K562 (cell line): ENCODE measurements around the gene QRFP.

ENCODE experiments used
- BRCA1 ChIP-seq, 2 experiments: fragments of 450-650 bp in 1 of 2; sonication (generic) in 1 of 2; formaldehyde crosslinking in 1 of 2; IDR thresholded peaks; 2 replicates each; pipeline versions ENCODE4 v1.5.0 to v1.6.1; 2017 to 2020; ENCODE audit warnings: mild to moderate bottlenecking in 1 of 2, missing genetic modification reagents in 1 of 2
- CREB1 ChIP-seq, 2 experiments: sonication (generic) in 1 of 2; formaldehyde crosslinking in 1 of 2; IDR thresholded peaks; 2 replicates each; pipeline versions ENCODE4 v1.6.1 to v1.8.0; 2012 to 2022; ENCODE audit warnings: inconsistent platforms in 1 of 2, mild to moderate bottlenecking in 1 of 2, missing genetic modification reagents in 1 of 2, moderate library complexity in 1 of 2
- EP300 ChIP-seq: IDR thresholded peaks from 2 replicates; pipeline ENCODE4 v1.6.1; 2012; ENCODE audit warnings: low read length, improper control_type of control experiment
- NBN ChIP-seq: fragments of 450-650 bp; IDR thresholded peaks from 2 replicates; pipeline ENCODE4 v1.6.1; 2016; ENCODE audit warnings: low read depth, mild to moderate bottlenecking
- NR3C1 ChIP-seq: sonication (generic); formaldehyde crosslinking; IDR thresholded peaks from 2 replicates; pipeline ENCODE4 v1.8.1; 2022; ENCODE audit warnings: missing genetic modification reagents
- POLR2A ChIP-seq: fragments of 450-650 bp; conservative IDR thresholded peaks from 2 replicates; pipeline ENCODE4 v1.6.1; 2016
- TF ChIP-seq, protein P1 (sequence below): sonication (generic); formaldehyde crosslinking; IDR thresholded peaks from 2 replicates; pipeline ENCODE4 v1.9.0; 2022; ENCODE audit warnings: mild to moderate bottlenecking, missing genetic modification reagents
- TF ChIP-seq, protein P2 (sequence below), 3 experiments: IDR thresholded peaks in 2 of 3; conservative IDR thresholded peaks in 1 of 3; 2 replicates each; pipeline ENCODE4 v1.5.1; 2011 to 2012; ENCODE audit warnings: low read length in 3 of 3, mild to moderate bottlenecking in 3 of 3, control low read depth in 2 of 3, improper control_type of control experiment in 1 of 3, inconsistent platforms in 1 of 3, low read depth in 1 of 3, mixed read lengths in 1 of 3, moderate library complexity in 1 of 3; ENCODE audit not compliant: insufficient read depth in 2 of 3
- TF ChIP-seq, protein P3 (sequence below): fragments of 450-650 bp; IDR thresholded peaks from 2 replicates; pipeline ENCODE4 v1.6.1; 2016; ENCODE audit warnings: borderline replicate concordance

DNA sequence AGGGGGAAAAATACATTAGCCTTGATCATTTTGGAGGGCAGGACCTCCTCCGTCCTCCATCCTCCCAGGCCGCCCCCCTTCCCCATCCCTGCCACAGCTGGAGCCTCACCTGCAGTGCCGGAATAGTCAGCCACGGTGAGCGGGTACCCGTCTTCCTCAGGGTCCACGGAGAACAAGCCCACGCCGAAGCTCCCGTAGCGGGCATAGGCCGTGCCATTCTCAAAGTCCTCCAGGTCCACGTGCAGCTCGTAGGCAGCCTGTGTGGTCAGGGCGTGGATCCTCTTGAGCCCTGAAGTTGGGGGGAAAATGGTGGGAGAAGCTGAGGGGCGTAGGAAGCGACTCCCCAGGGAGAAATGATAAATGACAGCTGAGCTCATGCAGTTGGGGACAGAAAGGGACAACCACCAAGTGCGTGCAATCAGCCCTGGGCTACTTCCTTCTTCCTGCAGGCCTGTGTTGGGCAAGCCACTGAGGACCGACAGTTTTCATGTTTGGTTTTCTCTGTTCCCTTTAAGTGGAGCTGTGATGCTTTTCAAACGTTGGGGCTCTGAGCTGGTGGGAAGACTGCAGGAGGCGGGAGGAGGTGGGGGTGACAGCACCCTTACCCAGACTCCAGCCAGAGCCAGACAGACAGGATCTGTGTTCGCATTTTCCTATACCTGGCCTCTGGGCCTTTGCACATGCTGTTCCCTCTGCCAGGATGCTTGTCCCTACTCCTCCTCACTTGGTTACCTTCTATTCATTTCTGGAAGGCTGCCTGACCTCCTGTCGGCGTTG lies 8.7 kb upstream of the QRFP start:
- TF ChIP-seq, protein P1, sequence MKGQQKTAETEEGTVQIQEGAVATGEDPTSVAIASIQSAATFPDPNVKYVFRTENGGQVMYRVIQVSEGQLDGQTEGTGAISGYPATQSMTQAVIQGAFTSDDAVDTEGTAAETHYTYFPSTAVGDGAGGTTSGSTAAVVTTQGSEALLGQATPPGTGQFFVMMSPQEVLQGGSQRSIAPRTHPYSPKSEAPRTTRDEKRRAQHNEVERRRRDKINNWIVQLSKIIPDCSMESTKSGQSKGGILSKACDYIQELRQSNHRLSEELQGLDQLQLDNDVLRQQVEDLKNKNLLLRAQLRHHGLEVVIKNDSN, result no peak
- no peak for TF ChIP-seq CREB1 (IDR thresholded peaks at IDR 0.05)
- no peak for TF ChIP-seq CREB1 (CRISPR knock-in tag; IDR thresholded peaks at IDR 0.05)
- TF ChIP-seq NBN, result no peak
- TF ChIP-seq, protein P2, sequence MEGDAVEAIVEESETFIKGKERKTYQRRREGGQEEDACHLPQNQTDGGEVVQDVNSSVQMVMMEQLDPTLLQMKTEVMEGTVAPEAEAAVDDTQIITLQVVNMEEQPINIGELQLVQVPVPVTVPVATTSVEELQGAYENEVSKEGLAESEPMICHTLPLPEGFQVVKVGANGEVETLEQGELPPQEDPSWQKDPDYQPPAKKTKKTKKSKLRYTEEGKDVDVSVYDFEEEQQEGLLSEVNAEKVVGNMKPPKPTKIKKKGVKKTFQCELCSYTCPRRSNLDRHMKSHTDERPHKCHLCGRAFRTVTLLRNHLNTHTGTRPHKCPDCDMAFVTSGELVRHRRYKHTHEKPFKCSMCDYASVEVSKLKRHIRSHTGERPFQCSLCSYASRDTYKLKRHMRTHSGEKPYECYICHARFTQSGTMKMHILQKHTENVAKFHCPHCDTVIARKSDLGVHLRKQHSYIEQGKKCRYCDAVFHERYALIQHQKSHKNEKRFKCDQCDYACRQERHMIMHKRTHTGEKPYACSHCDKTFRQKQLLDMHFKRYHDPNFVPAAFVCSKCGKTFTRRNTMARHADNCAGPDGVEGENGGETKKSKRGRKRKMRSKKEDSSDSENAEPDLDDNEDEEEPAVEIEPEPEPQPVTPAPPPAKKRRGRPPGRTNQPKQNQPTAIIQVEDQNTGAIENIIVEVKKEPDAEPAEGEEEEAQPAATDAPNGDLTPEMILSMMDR (IDR thresholded peaks at IDR 0.05 in 2 of 3, conservative IDR thresholded peaks at IDR 0.05 in 1 of 3; ENCODE audit: insufficient read depth in 2 of 3, low read depth in 1 of 3, low read length in 3 of 3), result peak in 1 of 3 experiments; percentile 5; a peak in 1 of 6 replicates
- TF ChIP-seq NR3C1 (CRISPR knock-in tag), result no peak
- no peak for TF ChIP-seq BRCA1 (IDR thresholded peaks at IDR 0.05)
- no peak for TF ChIP-seq BRCA1 (CRISPR knock-in tag; IDR thresholded peaks at IDR 0.05)
- no peak for TF ChIP-seq POLR2A
- TF ChIP-seq, protein P3, sequence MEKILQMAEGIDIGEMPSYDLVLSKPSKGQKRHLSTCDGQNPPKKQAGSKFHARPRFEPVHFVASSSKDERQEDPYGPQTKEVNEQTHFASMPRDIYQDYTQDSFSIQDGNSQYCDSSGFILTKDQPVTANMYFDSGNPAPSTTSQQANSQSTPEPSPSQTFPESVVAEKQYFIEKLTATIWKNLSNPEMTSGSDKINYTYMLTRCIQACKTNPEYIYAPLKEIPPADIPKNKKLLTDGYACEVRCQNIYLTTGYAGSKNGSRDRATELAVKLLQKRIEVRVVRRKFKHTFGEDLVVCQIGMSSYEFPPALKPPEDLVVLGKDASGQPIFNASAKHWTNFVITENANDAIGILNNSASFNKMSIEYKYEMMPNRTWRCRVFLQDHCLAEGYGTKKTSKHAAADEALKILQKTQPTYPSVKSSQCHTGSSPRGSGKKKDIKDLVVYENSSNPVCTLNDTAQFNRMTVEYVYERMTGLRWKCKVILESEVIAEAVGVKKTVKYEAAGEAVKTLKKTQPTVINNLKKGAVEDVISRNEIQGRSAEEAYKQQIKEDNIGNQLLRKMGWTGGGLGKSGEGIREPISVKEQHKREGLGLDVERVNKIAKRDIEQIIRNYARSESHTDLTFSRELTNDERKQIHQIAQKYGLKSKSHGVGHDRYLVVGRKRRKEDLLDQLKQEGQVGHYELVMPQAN, result no peak
- TF ChIP-seq EP300, result no peak
